HEK293 (cell line): ENCODE data around the gene BAIAP3.

ENCODE experiments used
- GFI1B ChIP-seq: fragments of 450-650 bp; formaldehyde crosslinking; IDR thresholded peaks from 2 replicates; pipeline ENCODE4 v1.5.1; 2016; ENCODE audit warnings: missing biosample characterization, missing genetic modification characterization
- IKZF3 ChIP-seq: fragments of 450-650 bp; IDR thresholded peaks from 2 replicates; pipeline ENCODE4 v1.5.0; 2018; ENCODE audit warnings: missing biosample characterization, mild to moderate bottlenecking, missing genetic modification characterization, moderate library complexity
- MEIS1 ChIP-seq: sonication (generic); formaldehyde crosslinking; IDR thresholded peaks from 2 replicates; pipeline ENCODE4 v1.8.1; 2022; ENCODE audit warnings: missing genetic modification reagents, mild to moderate bottlenecking, borderline replicate concordance
- PRDM1 ChIP-seq: fragments of 450-650 bp; formaldehyde crosslinking; IDR thresholded peaks from 2 replicates; pipeline ENCODE4; 2016; ENCODE audit warnings: missing biosample characterization, missing genetic modification characterization
- SETDB1 ChIP-seq: IDR thresholded peaks from one replicate; pipeline ENCODE4 v1.6.1; 2017; ENCODE audit warnings: mild to moderate bottlenecking, low read length, moderate library complexity, mixed read lengths; ENCODE audit not compliant: insufficient read length
- YY2 ChIP-seq: fragments of 450-650 bp; formaldehyde crosslinking; IDR thresholded peaks from 2 replicates; pipeline ENCODE4 v1.5.1; 2016; ENCODE audit warnings: missing biosample characterization, missing genetic modification characterization
- ZIC2 ChIP-seq: fragments of 450-650 bp; formaldehyde crosslinking; IDR thresholded peaks from 2 replicates; pipeline ENCODE4 v1.5.1; 2016; ENCODE audit warnings: missing biosample characterization, missing genetic modification characterization
- ZNF146 ChIP-seq: fragments of 450-650 bp; formaldehyde crosslinking; IDR thresholded peaks from 2 replicates; pipeline ENCODE4 v1.5.1; 2016; ENCODE audit warnings: missing biosample characterization, missing genetic modification characterization
- ZNF174 ChIP-seq: fragments of 450-650 bp; formaldehyde crosslinking; IDR thresholded peaks from 2 replicates; pipeline ENCODE4 v1.5.0; 2017; ENCODE audit warnings: missing biosample characterization, mild to moderate bottlenecking, missing genetic modification characterization
- ZNF324 ChIP-seq: fragments of 450-650 bp; formaldehyde crosslinking; IDR thresholded peaks from 2 replicates; pipeline ENCODE4 v1.5.1; 2016; ENCODE audit warnings: missing biosample characterization, missing genetic modification characterization
- ZNF341 ChIP-seq: fragments of 450-650 bp; formaldehyde crosslinking; IDR thresholded peaks from 2 replicates; pipeline ENCODE4; 2016; ENCODE audit warnings: low read depth, missing biosample characterization, missing genetic modification characterization
- ZNF391 ChIP-seq: fragments of 450-650 bp; formaldehyde crosslinking; IDR thresholded peaks from 2 replicates; pipeline ENCODE4 v1.5.1; 2016; ENCODE audit warnings: low read depth, missing biosample characterization, missing genetic modification characterization, borderline replicate concordance
- ZNF394 ChIP-seq: fragments of 450-650 bp; formaldehyde crosslinking; IDR thresholded peaks from 2 replicates; pipeline ENCODE4 v1.5.1; 2016; ENCODE audit warnings: missing biosample characterization, missing genetic modification characterization, mild to moderate bottlenecking, moderate library complexity, borderline replicate concordance
- ZNF404 ChIP-seq: fragments of 450-650 bp; formaldehyde crosslinking; IDR thresholded peaks from 2 replicates; pipeline ENCODE4 v1.5.1; 2017; ENCODE audit warnings: missing biosample characterization, missing genetic modification characterization
- ZNF423 ChIP-seq: fragments of 450-650 bp; formaldehyde crosslinking; IDR thresholded peaks from 2 replicates; pipeline ENCODE4 v1.5.1; 2016; ENCODE audit warnings: missing biosample characterization, missing genetic modification characterization
- ZNF555 ChIP-seq: fragments of 450-650 bp; formaldehyde crosslinking; conservative IDR thresholded peaks from 2 replicates; pipeline ENCODE4 v1.5.1; 2017; ENCODE audit warnings: missing biosample characterization, mild to moderate bottlenecking, missing genetic modification characterization, inconsistent platforms
- ZNF670 ChIP-seq: fragments of 450-650 bp; formaldehyde crosslinking; IDR thresholded peaks from 2 replicates; pipeline ENCODE4 v1.5.1; 2016; ENCODE audit warnings: missing biosample characterization, missing genetic modification characterization, low read depth
- ZNF707 ChIP-seq: fragments of 450-650 bp; formaldehyde crosslinking; IDR thresholded peaks from 2 replicates; pipeline ENCODE4 v1.5.1; 2016; ENCODE audit warnings: missing biosample characterization, missing genetic modification characterization
- ZNF776 ChIP-seq: fragments of 450-650 bp; formaldehyde crosslinking; IDR thresholded peaks from 2 replicates; pipeline ENCODE4 v1.5.0; 2017; ENCODE audit warnings: missing biosample characterization, missing genetic modification characterization, borderline replicate concordance
- ZNF843 ChIP-seq: fragments of 450-650 bp; formaldehyde crosslinking; IDR thresholded peaks from 2 replicates; pipeline ENCODE4 v1.5.1; 2016; ENCODE audit warnings: missing biosample characterization, missing genetic modification characterization
- ZSCAN30 ChIP-seq: fragments of 450-650 bp; IDR thresholded peaks from 2 replicates; pipeline ENCODE4 v1.5.1; 2018; ENCODE audit warnings: missing biosample characterization, mild to moderate bottlenecking, missing genetic modification characterization, moderate library complexity
- TF ChIP-seq, protein P1 (sequence below): fragments of 450-650 bp; formaldehyde crosslinking; IDR thresholded peaks from 2 replicates; pipeline ENCODE4 v1.5.1; 2016; ENCODE audit warnings: missing biosample characterization, missing genetic modification characterization
- TF ChIP-seq, protein P2 (sequence below): fragments of 450-650 bp; formaldehyde crosslinking; IDR thresholded peaks from 2 replicates; pipeline ENCODE4 v1.5.1; 2016; ENCODE audit warnings: missing biosample characterization, missing genetic modification characterization
- TF ChIP-seq, protein P3 (sequence below): fragments of 450-650 bp; formaldehyde crosslinking; IDR thresholded peaks from 2 replicates; pipeline ENCODE4 v1.5.1; 2017; ENCODE audit warnings: missing biosample characterization, missing genetic modification characterization

The BAIAP3 gene

DNA sequence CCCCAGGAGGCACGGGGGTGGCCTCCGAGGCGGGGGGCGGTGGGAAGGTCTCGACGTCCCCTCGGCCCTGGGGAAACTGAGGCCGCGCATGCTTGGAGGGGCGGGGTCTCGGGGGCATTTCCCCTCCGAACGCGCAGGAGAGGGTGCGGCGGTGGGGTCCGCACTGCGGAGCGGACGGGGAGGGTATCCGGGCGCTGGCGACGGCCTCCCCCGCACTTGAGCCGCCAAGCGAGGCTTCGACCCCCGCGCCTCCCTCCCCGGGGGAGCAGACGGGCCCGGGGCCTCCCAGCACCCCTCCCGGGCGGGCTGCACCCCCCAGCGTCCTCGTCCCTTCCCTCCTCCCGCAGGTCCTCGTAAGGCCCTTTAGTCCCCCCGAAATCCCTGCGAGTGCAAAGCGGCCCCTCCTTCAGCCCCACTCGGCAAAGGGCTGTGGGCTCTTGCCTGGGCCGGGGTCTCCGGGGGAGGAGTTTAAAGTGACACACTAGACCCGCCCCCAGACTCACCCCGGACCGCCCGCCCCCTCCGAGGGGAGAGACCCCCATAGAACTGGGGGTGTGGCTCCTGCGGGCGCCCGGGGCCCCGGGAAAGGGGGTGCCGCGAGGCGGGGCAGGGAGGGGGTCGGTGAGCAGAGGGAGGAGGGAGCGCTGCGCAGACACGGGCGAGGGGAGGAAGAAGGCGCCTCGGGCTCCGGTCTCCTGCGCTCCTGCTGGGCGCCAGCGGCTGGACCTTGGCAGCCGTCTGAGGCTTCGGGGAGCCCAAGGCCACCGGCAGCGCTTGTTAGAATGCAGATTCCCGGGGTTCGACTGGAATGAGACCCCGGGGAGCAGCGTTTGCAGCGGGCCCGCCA is 632 bp downstream of the BAIAP3 start (continued):
- TF ChIP-seq ZNF324 (tag by site-specific recombination) (no peak), ZNF404 (tag by site-specific recombination) (no peak), ZNF776 (tag by site-specific recombination) (no peak), ZNF555 (tag by site-specific recombination) (no peak), MEIS1 (CRISPR knock-in tag) (no peak), IKZF3 (tag by site-specific recombination) (no peak), ZNF843 (tag by site-specific recombination) (no peak), YY2 (tag by site-specific recombination) (no peak), ZNF391 (tag by site-specific recombination) (no peak), PRDM1 (tag by site-specific recombination) (no peak), ZNF341 (tag by site-specific recombination) (no peak), GFI1B (tag by site-specific recombination) (no peak), ZNF174 (no peak), ZSCAN30 (tag by site-specific recombination) (no peak), ZNF670 (tag by site-specific recombination) (no peak), ZNF146 (tag by site-specific recombination) (no peak), ZNF394 (tag by site-specific recombination) (no peak), ZNF707 (tag by site-specific recombination) (no peak), ZIC2 (tag by site-specific recombination) (no peak), ZNF423 (tag by site-specific recombination) (no peak), SETDB1 (no peak)
- TF ChIP-seq, protein P1, sequence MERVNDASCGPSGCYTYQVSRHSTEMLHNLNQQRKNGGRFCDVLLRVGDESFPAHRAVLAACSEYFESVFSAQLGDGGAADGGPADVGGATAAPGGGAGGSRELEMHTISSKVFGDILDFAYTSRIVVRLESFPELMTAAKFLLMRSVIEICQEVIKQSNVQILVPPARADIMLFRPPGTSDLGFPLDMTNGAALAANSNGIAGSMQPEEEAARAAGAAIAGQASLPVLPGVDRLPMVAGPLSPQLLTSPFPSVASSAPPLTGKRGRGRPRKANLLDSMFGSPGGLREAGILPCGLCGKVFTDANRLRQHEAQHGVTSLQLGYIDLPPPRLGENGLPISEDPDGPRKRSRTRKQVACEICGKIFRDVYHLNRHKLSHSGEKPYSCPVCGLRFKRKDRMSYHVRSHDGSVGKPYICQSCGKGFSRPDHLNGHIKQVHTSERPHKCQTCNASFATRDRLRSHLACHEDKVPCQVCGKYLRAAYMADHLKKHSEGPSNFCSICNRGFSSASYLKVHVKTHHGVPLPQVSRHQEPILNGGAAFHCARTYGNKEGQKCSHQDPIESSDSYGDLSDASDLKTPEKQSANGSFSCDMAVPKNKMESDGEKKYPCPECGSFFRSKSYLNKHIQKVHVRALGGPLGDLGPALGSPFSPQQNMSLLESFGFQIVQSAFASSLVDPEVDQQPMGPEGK (tag by site-specific recombination): peak; percentile 41; the same call in 1 of the 2 replicates
- TF ChIP-seq, protein P2, sequence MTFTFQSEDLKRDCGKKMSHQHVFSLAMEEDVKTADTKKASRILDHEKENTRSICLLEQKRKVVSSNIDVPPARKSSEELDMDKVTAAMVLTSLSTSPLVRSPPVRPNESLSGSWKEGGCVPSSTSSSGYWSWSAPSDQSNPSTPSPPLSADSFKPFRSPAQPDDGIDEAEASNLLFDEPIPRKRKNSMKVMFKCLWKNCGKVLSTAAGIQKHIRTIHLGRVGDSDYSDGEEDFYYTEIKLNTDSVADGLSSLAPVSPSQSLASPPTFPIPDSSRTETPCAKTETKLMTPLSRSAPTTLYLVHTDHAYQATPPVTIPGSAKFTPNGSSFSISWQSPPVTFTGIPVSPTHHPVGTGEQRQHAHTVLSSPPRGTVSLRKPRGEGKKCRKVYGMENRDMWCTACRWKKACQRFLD (tag by site-specific recombination): no peak
- TF ChIP-seq, protein P3, sequence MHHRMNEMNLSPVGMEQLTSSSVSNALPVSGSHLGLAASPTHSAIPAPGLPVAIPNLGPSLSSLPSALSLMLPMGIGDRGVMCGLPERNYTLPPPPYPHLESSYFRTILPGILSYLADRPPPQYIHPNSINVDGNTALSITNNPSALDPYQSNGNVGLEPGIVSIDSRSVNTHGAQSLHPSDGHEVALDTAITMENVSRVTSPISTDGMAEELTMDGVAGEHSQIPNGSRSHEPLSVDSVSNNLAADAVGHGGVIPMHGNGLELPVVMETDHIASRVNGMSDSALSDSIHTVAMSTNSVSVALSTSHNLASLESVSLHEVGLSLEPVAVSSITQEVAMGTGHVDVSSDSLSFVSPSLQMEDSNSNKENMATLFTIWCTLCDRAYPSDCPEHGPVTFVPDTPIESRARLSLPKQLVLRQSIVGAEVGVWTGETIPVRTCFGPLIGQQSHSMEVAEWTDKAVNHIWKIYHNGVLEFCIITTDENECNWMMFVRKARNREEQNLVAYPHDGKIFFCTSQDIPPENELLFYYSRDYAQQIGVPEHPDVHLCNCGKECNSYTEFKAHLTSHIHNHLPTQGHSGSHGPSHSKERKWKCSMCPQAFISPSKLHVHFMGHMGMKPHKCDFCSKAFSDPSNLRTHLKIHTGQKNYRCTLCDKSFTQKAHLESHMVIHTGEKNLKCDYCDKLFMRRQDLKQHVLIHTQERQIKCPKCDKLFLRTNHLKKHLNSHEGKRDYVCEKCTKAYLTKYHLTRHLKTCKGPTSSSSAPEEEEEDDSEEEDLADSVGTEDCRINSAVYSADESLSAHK (tag by site-specific recombination): no peak
- TF ChIP-seq, all 188 proteins: peak for 12
